ENCODE results near the gene NFAM1. TPM values are rescaled to one million over a fixed set of nuclear protein-coding genes. Genes with fewer than 3 reads are reported as not detected.

The NFAM1 gene
- total RNA-seq, 1 donor from 2014 or later: 0.19 TPM

DNA sequence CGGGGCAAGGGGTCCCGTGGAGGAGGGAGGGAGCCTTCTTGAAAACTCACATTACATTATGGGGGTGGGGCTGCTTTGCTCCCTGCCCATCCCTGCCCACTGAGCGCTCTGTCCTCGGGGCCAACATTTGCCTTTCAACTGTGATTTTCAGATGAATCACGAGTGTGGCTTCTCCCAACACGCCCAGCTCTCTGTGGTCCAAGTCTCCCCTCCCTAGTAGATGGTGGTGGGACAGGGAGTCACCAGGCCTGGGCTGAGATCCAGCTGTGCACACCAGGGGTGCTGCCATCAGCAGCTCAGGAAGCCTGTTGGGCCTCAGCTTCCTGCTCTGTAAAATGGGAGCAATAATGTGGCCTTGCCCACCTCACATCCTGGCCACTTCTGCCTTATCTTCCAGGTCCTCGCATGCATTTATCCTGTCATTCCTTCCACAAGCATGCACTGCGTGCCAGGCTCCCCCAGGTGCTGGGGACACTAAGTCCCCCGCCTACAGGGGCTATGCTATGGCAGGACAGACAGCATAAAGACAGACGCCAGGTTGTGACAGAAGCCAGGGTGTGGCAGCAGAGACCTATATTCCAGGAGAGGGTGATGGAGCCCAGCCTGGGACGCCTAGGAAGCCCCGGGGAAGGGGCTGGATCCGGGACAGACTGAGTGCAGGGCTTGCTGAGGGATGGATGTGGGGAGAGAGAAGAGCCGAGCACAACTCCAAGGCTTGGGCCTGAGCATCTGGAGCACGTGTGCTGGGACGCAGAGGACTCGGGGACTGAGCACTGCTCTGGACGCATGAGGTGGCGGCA is 30.5 kb downstream of the NFAM1 start:
- Mint-ChIP-seq H3K4me3 (no peak overlapping the region), H3K4me1 (peaks cover 33% of the 10 kb centered on the region), H3K27me3 (ENCODE audit: insufficient read depth, low read depth) (peaks cover 26% of the 10 kb centered on the region), H3K27ac (peak overlapping the region; percentile 78), H3K36me3 (no peaks in the 10 kb centered on the region), H3K9me3 (peaks cover 3% of the 10 kb centered on the region)
- Histone ChIP-seq H4K20me1 (ENCODE audit: low read depth) (peaks cover 2% of the 10 kb centered on the region), H3K4me1 (peaks cover 14% of the 10 kb centered on the region), H3K36me3 (no peaks in the 10 kb centered on the region), H3K4me2 (no peak overlapping the region), H3K9ac (no peak overlapping the region), H3K4me3 (no peak overlapping the region), H2AFZ (replicated peaks) (no peak overlapping the region), H3K27ac (no peak overlapping the region), H3K9me3 (ENCODE audit: low read depth) (no peaks in the 10 kb centered on the region), H3F3A (ENCODE audit: low read depth) (peaks cover 26% of the 10 kb centered on the region), H3K79me2 (ENCODE audit: low read depth) (no peaks in the 10 kb centered on the region), H3K27me3 (no peaks in the 10 kb centered on the region)
- TF ChIP-seq EZH2phosphoT487 (IDR thresholded peaks at IDR 0.05): no peak
- TF ChIP-seq, protein P1, sequence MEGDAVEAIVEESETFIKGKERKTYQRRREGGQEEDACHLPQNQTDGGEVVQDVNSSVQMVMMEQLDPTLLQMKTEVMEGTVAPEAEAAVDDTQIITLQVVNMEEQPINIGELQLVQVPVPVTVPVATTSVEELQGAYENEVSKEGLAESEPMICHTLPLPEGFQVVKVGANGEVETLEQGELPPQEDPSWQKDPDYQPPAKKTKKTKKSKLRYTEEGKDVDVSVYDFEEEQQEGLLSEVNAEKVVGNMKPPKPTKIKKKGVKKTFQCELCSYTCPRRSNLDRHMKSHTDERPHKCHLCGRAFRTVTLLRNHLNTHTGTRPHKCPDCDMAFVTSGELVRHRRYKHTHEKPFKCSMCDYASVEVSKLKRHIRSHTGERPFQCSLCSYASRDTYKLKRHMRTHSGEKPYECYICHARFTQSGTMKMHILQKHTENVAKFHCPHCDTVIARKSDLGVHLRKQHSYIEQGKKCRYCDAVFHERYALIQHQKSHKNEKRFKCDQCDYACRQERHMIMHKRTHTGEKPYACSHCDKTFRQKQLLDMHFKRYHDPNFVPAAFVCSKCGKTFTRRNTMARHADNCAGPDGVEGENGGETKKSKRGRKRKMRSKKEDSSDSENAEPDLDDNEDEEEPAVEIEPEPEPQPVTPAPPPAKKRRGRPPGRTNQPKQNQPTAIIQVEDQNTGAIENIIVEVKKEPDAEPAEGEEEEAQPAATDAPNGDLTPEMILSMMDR (IDR thresholded peaks at IDR 0.05): no peak
- TF ChIP-seq EZH2 (IDR thresholded peaks at IDR 0.05): no peak
- no peak for DNase-seq (ENCODE audit: low spot score)

DNA sequence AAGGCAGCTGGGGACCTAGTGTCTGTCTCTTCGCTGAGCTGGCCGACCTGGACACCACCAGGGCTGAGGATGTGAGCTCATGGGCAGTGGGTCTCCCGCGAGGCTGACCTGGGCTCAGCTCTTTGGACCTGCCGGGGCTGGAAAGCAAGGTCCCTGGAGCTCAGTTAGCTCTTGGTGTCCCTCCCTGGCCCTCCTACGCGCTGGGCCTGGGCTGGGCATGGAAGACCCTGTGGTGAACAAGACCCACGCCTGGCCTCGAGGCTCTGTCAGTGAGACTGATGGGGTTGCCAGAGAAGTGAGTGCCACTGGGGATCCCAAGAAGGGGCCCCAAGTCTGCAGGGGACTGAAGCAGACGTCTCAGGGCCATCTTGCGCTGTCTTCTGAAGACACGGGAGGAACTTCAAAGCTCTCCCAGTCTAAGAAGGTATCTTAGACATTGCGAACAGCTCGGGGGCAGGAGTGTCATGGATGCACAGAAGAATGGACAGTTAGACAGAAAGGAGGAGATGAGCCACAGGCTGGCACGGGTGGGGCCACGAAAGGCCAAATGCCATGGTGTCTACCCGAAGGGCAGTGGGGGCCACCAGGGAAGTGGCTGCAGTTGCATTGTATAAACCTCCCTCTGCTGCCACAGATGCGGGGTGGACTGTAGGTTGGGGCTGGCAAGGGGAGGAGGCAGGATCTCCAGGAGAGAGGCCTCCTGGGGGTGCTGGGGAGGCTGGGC is 31.2 kb downstream of the NFAM1 start:
- H3K27ac Mint-ChIP-seq: no peak overlapping the region
- peaks cover 3% of the 10 kb centered on the region for H3K9me3 Mint-ChIP-seq
- no peaks in the 10 kb centered on the region for H3K36me3 Mint-ChIP-seq
- H2AFZ ChIP-seq (replicated peaks): no peak overlapping the region
- H3K27ac ChIP-seq: no peak overlapping the region
- no peaks in the 10 kb centered on the region for H3K27me3 ChIP-seq
- H3K9ac ChIP-seq: no peak overlapping the region
- H3K36me3 ChIP-seq: no peaks in the 10 kb centered on the region
- no peak for DNase-seq (ENCODE audit: low spot score)
- H3K27me3 Mint-ChIP-seq (ENCODE audit: insufficient read depth, low read depth): peaks cover 25% of the 10 kb centered on the region
- no peaks in the 10 kb centered on the region for H3K9me3 ChIP-seq (ENCODE audit: low read depth)
- peaks cover 2% of the 10 kb centered on the region for H4K20me1 ChIP-seq (ENCODE audit: low read depth)
- no peaks in the 10 kb centered on the region for H3K79me2 ChIP-seq (ENCODE audit: low read depth)
- no peak overlapping the region for H3K4me3 ChIP-seq
- H3K4me1 Mint-ChIP-seq: peaks cover 36% of the 10 kb centered on the region
- H3K4me3 Mint-ChIP-seq: no peak overlapping the region
- peaks cover 14% of the 10 kb centered on the region for H3K4me1 ChIP-seq
- TF ChIP-seq EZH2 (IDR thresholded peaks at IDR 0.05) (no peak), EZH2phosphoT487 (IDR thresholded peaks at IDR 0.05) (no peak)
- TF ChIP-seq, protein P1 (IDR thresholded peaks at IDR 0.05): no peak
- no peak overlapping the region for H3K4me2 ChIP-seq
- peaks cover 26% of the 10 kb centered on the region for H3F3A ChIP-seq (ENCODE audit: low read depth)

DNA sequence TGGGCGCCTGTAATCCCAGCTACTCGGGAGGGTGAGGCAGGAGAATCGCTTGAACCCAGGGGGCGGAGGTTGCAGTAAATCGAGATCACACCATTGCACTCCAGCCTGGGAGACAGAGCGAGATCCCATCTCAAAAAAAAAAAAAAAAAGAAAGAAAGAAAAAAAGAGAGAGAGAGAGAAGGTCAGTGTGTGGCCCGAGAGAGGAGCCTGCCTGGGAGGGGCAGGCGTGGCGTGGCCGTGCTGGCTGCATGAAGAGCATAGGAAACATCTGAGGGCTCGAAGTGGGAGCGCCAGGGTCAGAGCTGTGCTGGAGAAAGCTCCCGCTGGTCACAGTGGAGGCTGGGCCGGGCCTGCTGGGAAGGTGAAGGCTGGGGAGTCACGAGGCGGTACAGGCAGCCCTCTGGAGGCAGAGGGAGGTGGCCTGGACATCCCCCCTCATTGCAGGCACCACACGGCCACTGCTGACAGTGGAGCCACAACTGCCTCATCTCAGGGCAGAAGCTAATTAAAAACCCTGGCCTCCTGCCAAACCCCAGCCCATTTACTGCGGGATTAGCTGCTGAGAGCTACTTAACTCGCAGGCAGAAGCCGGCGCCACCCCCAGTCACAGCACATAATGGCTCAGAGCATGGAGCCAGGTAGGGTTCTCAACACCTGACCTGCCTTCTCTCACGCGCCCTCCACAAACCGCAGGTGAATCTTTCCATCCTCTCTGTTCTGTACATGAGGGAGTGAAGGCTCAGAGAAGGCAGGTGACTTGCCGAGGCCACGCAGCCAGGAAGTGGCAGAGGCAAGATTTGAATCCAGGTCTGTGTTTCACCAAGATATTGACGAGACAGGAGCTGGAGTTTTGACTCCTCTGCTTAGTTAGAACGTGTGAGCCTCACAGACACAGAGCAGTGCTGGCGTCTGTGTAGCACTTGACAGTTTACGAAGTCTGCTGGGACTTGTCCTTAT is 32.6 kb downstream of the NFAM1 start:
- Mint-ChIP-seq H3K4me1 (peaks cover 36% of the 10 kb centered on the region), H3K4me3 (peak overlapping the region; percentile 64), H3K27me3 (ENCODE audit: insufficient read depth, low read depth) (peaks cover 25% of the 10 kb centered on the region), H3K36me3 (no peaks in the 10 kb centered on the region), H3K27ac (peak overlapping the region; percentile 90), H3K9me3 (peaks cover 3% of the 10 kb centered on the region)
- H3K36me3 ChIP-seq: no peaks in the 10 kb centered on the region
- peaks cover 2% of the 10 kb centered on the region for H4K20me1 ChIP-seq (ENCODE audit: low read depth)
- no peak overlapping the region for H3K9ac ChIP-seq
- no peak overlapping the region for H3K27ac ChIP-seq
- H3K4me2 ChIP-seq: peak overlapping the region; percentile 36
- H2AFZ ChIP-seq (replicated peaks): no peak overlapping the region
- H3K4me3 ChIP-seq: no peak overlapping the region
- H3K9me3 ChIP-seq (ENCODE audit: low read depth): no peaks in the 10 kb centered on the region
- TF ChIP-seq, protein P1 (IDR thresholded peaks at IDR 0.05): no peak
- TF ChIP-seq EZH2 (IDR thresholded peaks at IDR 0.05) (no peak), EZH2phosphoT487 (IDR thresholded peaks at IDR 0.05) (no peak)
- H3F3A ChIP-seq (ENCODE audit: low read depth): peaks cover 26% of the 10 kb centered on the region
- H3K4me1 ChIP-seq: peaks cover 14% of the 10 kb centered on the region
- no peaks in the 10 kb centered on the region for H3K27me3 ChIP-seq
- H3K79me2 ChIP-seq (ENCODE audit: low read depth): no peaks in the 10 kb centered on the region
- DNase-seq (ENCODE audit: low spot score): peak; percentile 86

Data from neural progenitor cell (in vitro differentiated cells).